H1 (cell line): ENCODE data around the gene RREB1.

Source experiments
- BRCA1 ChIP-seq: IDR thresholded peaks from 2 replicates; pipeline ENCODE4 v1.6.1; 2012; ENCODE audit warnings: low read depth, low read length, improper control_type of control experiment
- CHD1 ChIP-seq: IDR thresholded peaks from 2 replicates; pipeline ENCODE4 v1.6.1; 2012; ENCODE audit warnings: low read depth, low read length, improper control_type of control experiment
- CHD7 ChIP-seq: fragments of 300-600 bp; sonication (generic); IDR thresholded peaks from 2 replicates; pipeline ENCODE4 v1.7.1; 2012; ENCODE audit warnings: low read length, moderate library complexity, mild to moderate bottlenecking, inconsistent platforms; ENCODE audit not compliant: insufficient replicate concordance
- CTCF ChIP-seq, 3 experiments: IDR thresholded peaks; 1 replicate in 2 of 3; 2 replicates in 1 of 3; pipeline versions ENCODE4 v1.5.1 to v1.6.1; 2011; ENCODE audit warnings: low read length in 3 of 3, mild to moderate bottlenecking in 3 of 3, inconsistent platforms in 2 of 3, low read depth in 1 of 3, moderate library complexity in 1 of 3; ENCODE audit not compliant: insufficient read depth in 1 of 3; ENCODE audit errors: control extremely low read depth in 1 of 3
- E2F6 ChIP-seq: IDR thresholded peaks from 2 replicates; pipeline ENCODE4 v1.6.1; 2012; ENCODE audit warnings: inconsistent platforms
- EP300 ChIP-seq, 2 experiments: IDR thresholded peaks; 1 replicate in 1 of 2; 2 replicates in 1 of 2; pipeline ENCODE4 v1.6.1; 2011 to 2012; ENCODE audit warnings: low read depth in 2 of 2, low read length in 2 of 2, mild to moderate bottlenecking in 2 of 2, borderline replicate concordance in 1 of 2, inconsistent platforms in 1 of 2, moderate library complexity in 1 of 2
- EZH2 ChIP-seq: fragments of 200-600 bp; sonication (generic); IDR thresholded peaks from 2 replicates; pipeline ENCODE4 v1.7.1; 2012; ENCODE audit warnings: low read depth, mild to moderate bottlenecking, moderate library complexity, low read length, inconsistent platforms; ENCODE audit not compliant: severe bottlenecking
- GABPA ChIP-seq: IDR thresholded peaks from 2 replicates; pipeline ENCODE4 v1.6.1; 2011; ENCODE audit warnings: mild to moderate bottlenecking, low read length, moderate library complexity, borderline replicate concordance; ENCODE audit not compliant: insufficient read depth
- JUN ChIP-seq: IDR thresholded peaks from 2 replicates; pipeline ENCODE4 v1.6.1; 2011; ENCODE audit warnings: low read depth, mild to moderate bottlenecking, improper control_type of control experiment, low read length
- MAX ChIP-seq: IDR thresholded peaks from 2 replicates; pipeline ENCODE4 v1.6.1; 2012; ENCODE audit warnings: inconsistent platforms
- POLR2A ChIP-seq, 2 experiments: IDR thresholded peaks; 1 replicate in 1 of 2; 2 replicates in 1 of 2; pipeline ENCODE4 v1.6.1; 2011; ENCODE audit warnings: low read depth in 2 of 2, low read length in 2 of 2, mild to moderate bottlenecking in 2 of 2; ENCODE audit errors: control extremely low read depth in 1 of 2
- SIN3A ChIP-seq, 2 experiments: IDR thresholded peaks in 1 of 2; conservative IDR thresholded peaks in 1 of 2; 2 replicates each; pipeline ENCODE4 v1.6.1; 2011 to 2012; ENCODE audit warnings: low read length in 2 of 2, improper control_type of control experiment in 1 of 2, low read depth in 1 of 2, mild to moderate bottlenecking in 1 of 2
- SRF ChIP-seq: IDR thresholded peaks from 2 replicates; pipeline ENCODE4 v1.6.1; 2011; ENCODE audit warnings: mild to moderate bottlenecking, low read depth, low read length, moderate library complexity

GRCh38 chr6:7296602-7297001, 188.8 kb downstream of the RREB1 start:
- no peak for TF ChIP-seq POLR2A (IDR thresholded peaks at IDR 0.05; ENCODE audit: control extremely low read depth in 1 of 2, low read depth in 2 of 2, low read length in 2 of 2)
- TF ChIP-seq CHD7: no peak
- no peak for TF ChIP-seq BRCA1
- no peak for TF ChIP-seq SIN3A (conservative IDR thresholded peaks at IDR 0.05 in 1 of 2, IDR thresholded peaks at IDR 0.05 in 1 of 2; ENCODE audit: low read depth in 1 of 2, low read length in 2 of 2)
- TF ChIP-seq SRF: no peak
- no peak for TF ChIP-seq EP300 (IDR thresholded peaks at IDR 0.05; ENCODE audit: borderline replicate concordance in 1 of 2, low read depth in 2 of 2, low read length in 2 of 2)
- TF ChIP-seq MAX: no peak
- TF ChIP-seq GABPA: no peak
- no peak for TF ChIP-seq E2F6
- no peak for TF ChIP-seq CTCF (IDR thresholded peaks at IDR 0.05; ENCODE audit: control extremely low read depth in 1 of 3, insufficient read depth in 1 of 3, low read depth in 1 of 3, low read length in 3 of 3)
- TF ChIP-seq JUN: no peak
- no peak for TF ChIP-seq EZH2
- TF ChIP-seq CHD1: no peak
